DLD1 (cell line): ENCODE measurements around the gene STOM.

Experiments
- in situ Hi-C: cut with HindIII; loops from 2 replicates; pipeline ENCODE4 v1.10.0; 2017; ENCODE audit warnings: low sequenced_read_pairs

Gene STOM

GRCh38 chr9:121323449-121324151 lies 46.5 kb downstream of the STOM start:
- in situ Hi-C loops, result no loop called here

GRCh38 chr9:121322737-121323448 lies 47.2 kb downstream of the STOM start:
- in situ Hi-C loops, result no loop called here

GRCh38 chr9:121322037-121322736 lies 47.9 kb downstream of the STOM start:
- in situ Hi-C loops, result no loop called here

- in situ Hi-C loops, result no loop called here
Observed at GRCh38 chr9:121321016-121321503, 49.0 kb downstream of the STOM start.

GRCh38 chr9:121319383-121319780 lies 50.7 kb downstream of the STOM start:
- in situ Hi-C loops, result no loop called here

GRCh38 chr9:121318631-121319382 lies 51.2 kb downstream of the STOM start:
- in situ Hi-C loops, result no loop called here

- in situ Hi-C loops, result no loop called here
Observed at GRCh38 chr9:121317737-121318630, 52.1 kb downstream of the STOM start.

- in situ Hi-C loops, result no loop called here
Observed at GRCh38 chr9:121316852-121317373, 53.1 kb downstream of the STOM start.

GRCh38 chr9:121316378-121316777 lies 53.7 kb downstream of the STOM start:
- in situ Hi-C loops, result no loop called here

GRCh38 chr9:121313458-121314152 lies 56.4 kb downstream of the STOM start:
- in situ Hi-C loops, result no loop called here

- in situ Hi-C loops, result no loop called here
Observed at GRCh38 chr9:121312169-121312568, 57.9 kb downstream of the STOM start.

- in situ Hi-C loops, result no loop called here
Observed at GRCh38 chr9:121310571-121310970, 59.5 kb downstream of the STOM start.

- in situ Hi-C loops, result no loop called here
Observed at GRCh38 chr9:121309833-121310425, 60.1 kb downstream of the STOM start.

- in situ Hi-C loops, result no loop called here
Observed at GRCh38 chr9:121309171-121309570, 60.9 kb downstream of the STOM start.

- in situ Hi-C loops, result no loop called here
Observed at GRCh38 chr9:121308765-121309164, 61.3 kb downstream of the STOM start.

- in situ Hi-C loops, result no loop called here
Observed at GRCh38 chr9:121307976-121308375, 62.1 kb downstream of the STOM start.

- in situ Hi-C loops, result no loop called here
Observed at GRCh38 chr9:121305269-121305994, 64.6 kb downstream of the STOM start.

- in situ Hi-C loops, result no loop called here
Observed at GRCh38 chr9:121304707-121305106, 65.3 kb downstream of the STOM start.
